SK-N-SH treated with all-trans-retinoic acid at 6 μM for 48 hours (cell line): Measurements from ENCODE around the gene CHPF2.

Source experiments
- PPARA ChIP-seq: fragments of 250-450 bp; sonication (Bioruptor Pico); IDR thresholded peaks from 2 replicates; pipeline ENCODE4 v1.5.0; 2020; ENCODE audit warnings: mild to moderate bottlenecking, borderline replicate concordance
- TCF4 ChIP-seq: fragments of 250-450 bp; sonication (Bioruptor Pico); IDR thresholded peaks from 2 replicates; pipeline ENCODE4 v1.8.0; 2021; ENCODE audit warnings: mild to moderate bottlenecking, moderate library complexity, borderline replicate concordance
- ZC3H10 ChIP-seq: fragments of 250-450 bp; sonication (Bioruptor Pico); IDR thresholded peaks from 2 replicates; pipeline ENCODE4 v1.5.1; 2021; ENCODE audit warnings: mild to moderate bottlenecking, moderate library complexity
- ZFP3 ChIP-seq: fragments of 250-450 bp; sonication (Bioruptor Pico); IDR thresholded peaks from 2 replicates; pipeline ENCODE4 v1.5.0; 2020; ENCODE audit warnings: mild to moderate bottlenecking, moderate library complexity
- ZFP30 ChIP-seq: fragments of 450-650 bp; formaldehyde crosslinking; IDR thresholded peaks from 2 replicates; pipeline ENCODE4 v1.5.0; 2022; ENCODE audit warnings: mild to moderate bottlenecking, moderate library complexity
- TF ChIP-seq, protein P1 (sequence below): fragments of 250-450 bp; sonication (Bioruptor Pico); IDR thresholded peaks from 2 replicates; pipeline ENCODE4 v1.8.0; 2020; ENCODE audit warnings: mild to moderate bottlenecking, moderate library complexity, borderline replicate concordance
- TF ChIP-seq, protein P2 (sequence below): fragments of 250-450 bp; sonication (Bioruptor Pico); IDR thresholded peaks from 2 replicates; pipeline ENCODE4 v1.5.0; 2020; ENCODE audit warnings: mild to moderate bottlenecking, moderate library complexity
- TF ChIP-seq, protein P3 (sequence below): fragments of 250-450 bp; sonication (Bioruptor Pico); IDR thresholded peaks from 2 replicates; pipeline ENCODE4 v1.5.1; 2020; ENCODE audit warnings: low read depth, mild to moderate bottlenecking, moderate library complexity

- TF ChIP-seq TCF4 (CRISPR knock-in tag) = no peak
- TF ChIP-seq, protein P1, sequence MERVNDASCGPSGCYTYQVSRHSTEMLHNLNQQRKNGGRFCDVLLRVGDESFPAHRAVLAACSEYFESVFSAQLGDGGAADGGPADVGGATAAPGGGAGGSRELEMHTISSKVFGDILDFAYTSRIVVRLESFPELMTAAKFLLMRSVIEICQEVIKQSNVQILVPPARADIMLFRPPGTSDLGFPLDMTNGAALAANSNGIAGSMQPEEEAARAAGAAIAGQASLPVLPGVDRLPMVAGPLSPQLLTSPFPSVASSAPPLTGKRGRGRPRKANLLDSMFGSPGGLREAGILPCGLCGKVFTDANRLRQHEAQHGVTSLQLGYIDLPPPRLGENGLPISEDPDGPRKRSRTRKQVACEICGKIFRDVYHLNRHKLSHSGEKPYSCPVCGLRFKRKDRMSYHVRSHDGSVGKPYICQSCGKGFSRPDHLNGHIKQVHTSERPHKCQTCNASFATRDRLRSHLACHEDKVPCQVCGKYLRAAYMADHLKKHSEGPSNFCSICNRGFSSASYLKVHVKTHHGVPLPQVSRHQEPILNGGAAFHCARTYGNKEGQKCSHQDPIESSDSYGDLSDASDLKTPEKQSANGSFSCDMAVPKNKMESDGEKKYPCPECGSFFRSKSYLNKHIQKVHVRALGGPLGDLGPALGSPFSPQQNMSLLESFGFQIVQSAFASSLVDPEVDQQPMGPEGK (CRISPR knock-in tag) = no peak
- TF ChIP-seq ZFP30 (CRISPR knock-in tag) = no peak
- TF ChIP-seq, protein P2, sequence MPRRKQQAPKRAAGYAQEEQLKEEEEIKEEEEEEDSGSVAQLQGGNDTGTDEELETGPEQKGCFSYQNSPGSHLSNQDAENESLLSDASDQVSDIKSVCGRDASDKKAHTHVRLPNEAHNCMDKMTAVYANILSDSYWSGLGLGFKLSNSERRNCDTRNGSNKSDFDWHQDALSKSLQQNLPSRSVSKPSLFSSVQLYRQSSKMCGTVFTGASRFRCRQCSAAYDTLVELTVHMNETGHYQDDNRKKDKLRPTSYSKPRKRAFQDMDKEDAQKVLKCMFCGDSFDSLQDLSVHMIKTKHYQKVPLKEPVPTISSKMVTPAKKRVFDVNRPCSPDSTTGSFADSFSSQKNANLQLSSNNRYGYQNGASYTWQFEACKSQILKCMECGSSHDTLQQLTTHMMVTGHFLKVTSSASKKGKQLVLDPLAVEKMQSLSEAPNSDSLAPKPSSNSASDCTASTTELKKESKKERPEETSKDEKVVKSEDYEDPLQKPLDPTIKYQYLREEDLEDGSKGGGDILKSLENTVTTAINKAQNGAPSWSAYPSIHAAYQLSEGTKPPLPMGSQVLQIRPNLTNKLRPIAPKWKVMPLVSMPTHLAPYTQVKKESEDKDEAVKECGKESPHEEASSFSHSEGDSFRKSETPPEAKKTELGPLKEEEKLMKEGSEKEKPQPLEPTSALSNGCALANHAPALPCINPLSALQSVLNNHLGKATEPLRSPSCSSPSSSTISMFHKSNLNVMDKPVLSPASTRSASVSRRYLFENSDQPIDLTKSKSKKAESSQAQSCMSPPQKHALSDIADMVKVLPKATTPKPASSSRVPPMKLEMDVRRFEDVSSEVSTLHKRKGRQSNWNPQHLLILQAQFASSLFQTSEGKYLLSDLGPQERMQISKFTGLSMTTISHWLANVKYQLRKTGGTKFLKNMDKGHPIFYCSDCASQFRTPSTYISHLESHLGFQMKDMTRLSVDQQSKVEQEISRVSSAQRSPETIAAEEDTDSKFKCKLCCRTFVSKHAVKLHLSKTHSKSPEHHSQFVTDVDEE (CRISPR knock-in tag) = no peak
- no peak for TF ChIP-seq ZC3H10 (CRISPR knock-in tag)
- TF ChIP-seq ZFP3 (CRISPR knock-in tag) = 0 out of 2 replicates have a peak, but pooled peaks have one; percentile 89
- TF ChIP-seq PPARA = no peak
- TF ChIP-seq, protein P3, sequence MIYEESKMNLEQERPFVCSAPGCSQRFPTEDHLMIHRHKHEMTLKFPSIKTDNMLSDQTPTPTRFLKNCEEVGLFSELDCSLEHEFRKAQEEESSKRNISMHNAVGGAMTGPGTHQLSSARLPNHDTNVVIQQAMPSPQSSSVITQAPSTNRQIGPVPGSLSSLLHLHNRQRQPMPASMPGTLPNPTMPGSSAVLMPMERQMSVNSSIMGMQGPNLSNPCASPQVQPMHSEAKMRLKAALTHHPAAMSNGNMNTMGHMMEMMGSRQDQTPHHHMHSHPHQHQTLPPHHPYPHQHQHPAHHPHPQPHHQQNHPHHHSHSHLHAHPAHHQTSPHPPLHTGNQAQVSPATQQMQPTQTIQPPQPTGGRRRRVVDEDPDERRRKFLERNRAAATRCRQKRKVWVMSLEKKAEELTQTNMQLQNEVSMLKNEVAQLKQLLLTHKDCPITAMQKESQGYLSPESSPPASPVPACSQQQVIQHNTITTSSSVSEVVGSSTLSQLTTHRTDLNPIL (CRISPR knock-in tag) = no peak
Measured at GRCh38 chr7:151226560-151226874, 5.8 kb upstream of the CHPF2 start.
